ENCODE measurements around the gene PPP6R2.
A peak's percentile ranks its signal among the peaks of the same experiment; 100 is the strongest.

Gene PPP6R2

GRCh38 chr22:50342651-50343540, at the start of gene PPP6R2:
TSS of gene PPP6R2 (plus strand) at chr22:50343327. CDS start at chr22:50393909, 50,582 bp downstream.
- peak; percentile 54 for DNase-seq (ENCODE audit: low spot score)

- peak; percentile 79 for DNase-seq (ENCODE audit: low spot score)
Measured at GRCh38 chr22:50293441-50294318, 49.4 kb upstream of the PPP6R2 start.

GRCh38 chr22:50294319-50294656, 48.8 kb upstream of the PPP6R2 start:
- DNase-seq (ENCODE audit: low spot score) = no peak

GRCh38 chr22:50296658-50297490, 46.3 kb upstream of the PPP6R2 start:
- no peak for DNase-seq (ENCODE audit: low spot score)

GRCh38 chr22:50297510-50298265, 45.4 kb upstream of the PPP6R2 start:
- DNase-seq (ENCODE audit: low spot score) = no peak

GRCh38 chr22:50298266-50298637, 44.9 kb upstream of the PPP6R2 start:
- DNase-seq (ENCODE audit: low spot score) = no peak

GRCh38 chr22:50298937-50299784, 44.0 kb upstream of the PPP6R2 start:
- peak; percentile 55 for DNase-seq (ENCODE audit: low spot score)

- peak; percentile 36 for DNase-seq (ENCODE audit: low spot score)
Measured at GRCh38 chr22:50299785-50300619, 43.1 kb upstream of the PPP6R2 start.

- DNase-seq (ENCODE audit: low spot score) = no peak
Measured at GRCh38 chr22:50300620-50301257, 42.4 kb upstream of the PPP6R2 start.

- DNase-seq (ENCODE audit: low spot score) = no peak
Measured at GRCh38 chr22:50301581-50301991, 41.5 kb upstream of the PPP6R2 start.

- DNase-seq (ENCODE audit: low spot score) = no peak
Measured at GRCh38 chr22:50302041-50302541, 41.0 kb upstream of the PPP6R2 start.

GRCh38 chr22:50302564-50302963, 40.6 kb upstream of the PPP6R2 start:
- DNase-seq (ENCODE audit: low spot score) = no peak

- DNase-seq (ENCODE audit: low spot score) = no peak
Measured at GRCh38 chr22:50303515-50303847, 39.6 kb upstream of the PPP6R2 start.

- DNase-seq (ENCODE audit: low spot score) = peak; percentile 36
Measured at GRCh38 chr22:50303848-50304527, 39.1 kb upstream of the PPP6R2 start.

- no peak for DNase-seq (ENCODE audit: low spot score)
Measured at GRCh38 chr22:50304528-50305392, 38.4 kb upstream of the PPP6R2 start.

- DNase-seq (ENCODE audit: low spot score) = no peak
Measured at GRCh38 chr22:50305393-50305922, 37.7 kb upstream of the PPP6R2 start.
